HAP-1 (cell line): ENCODE measurements around the gene PTTG1IP2.

Source experiments
- DNase-seq, 2 experiments: peaks; one replicate each; pipeline ENCODE4 v3.0.0-alpha.2; 2016 to 2020; ENCODE audit warnings: low spot score in 2 of 2
- H3K27me3 ChIP-seq: fragments of 250-450 bp; sonication (Bioruptor Pico); 2 replicates; pipeline ENCODE4 v1.5.1; 2020; ENCODE audit warnings: low read depth, mild to moderate bottlenecking, moderate library complexity
- H3K36me3 ChIP-seq: fragments of 250-450 bp; sonication (Bioruptor Pico); replicated peaks from 2 replicates; pipeline ENCODE4 v1.5.1; 2020; ENCODE audit warnings: mild to moderate bottlenecking
- H3K4me1 ChIP-seq: fragments of 250-450 bp; sonication (Bioruptor Pico); 2 replicates; pipeline ENCODE4 v1.5.1; 2020; ENCODE audit warnings: mild to moderate bottlenecking
- H3K4me3 ChIP-seq: fragments of 250-450 bp; sonication (Bioruptor Pico); 2 replicates; pipeline ENCODE4 v1.5.1; 2020; ENCODE audit warnings: mild to moderate bottlenecking, moderate library complexity
- H3K9me3 ChIP-seq: fragments of 250-450 bp; sonication (Bioruptor Pico); 2 replicates; pipeline ENCODE4 v1.5.1; 2020; ENCODE audit warnings: mild to moderate bottlenecking, moderate library complexity
- in situ Hi-C: fragments of 300-500 bp; cut with MboI; formaldehyde crosslinking; loops from 3 replicates; pipeline ENCODE4 v1.14.3; 2020; ENCODE audit warnings: low sequenced_read_pairs, inconsistent platforms, mixed read lengths

PTTG1IP2 gene

DNA sequence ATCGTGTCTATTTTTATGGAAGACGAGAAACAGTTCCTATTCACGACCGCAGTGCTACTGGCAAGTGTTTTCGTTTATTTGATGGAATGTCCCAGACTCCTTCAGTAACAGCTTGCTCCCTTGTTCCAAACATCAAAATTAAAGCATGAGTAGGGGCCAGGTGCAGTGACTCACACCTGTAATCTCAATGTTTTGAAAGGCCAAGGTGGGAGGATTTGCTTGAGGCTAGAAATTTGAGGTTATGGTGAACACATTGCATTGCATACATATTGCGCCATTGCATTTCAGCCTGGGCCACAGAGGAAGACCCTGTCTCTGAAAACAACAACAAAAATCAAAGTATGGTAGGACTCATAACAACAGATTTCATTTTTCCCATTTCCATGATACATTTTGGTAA, 22.8 kb downstream of the PTTG1IP2 start:
- DNase-seq, result no peak
- no peak overlapping the region for H3K4me3 ChIP-seq
- H3K4me1 ChIP-seq, result no peaks in the 10 kb centered on the region
- H3K36me3 ChIP-seq, result no peaks in the 10 kb centered on the region
- no peaks in the 10 kb centered on the region for H3K9me3 ChIP-seq
- H3K27me3 ChIP-seq, result no peaks in the 10 kb centered on the region
- in situ Hi-C loops, result no loop called here

DNA sequence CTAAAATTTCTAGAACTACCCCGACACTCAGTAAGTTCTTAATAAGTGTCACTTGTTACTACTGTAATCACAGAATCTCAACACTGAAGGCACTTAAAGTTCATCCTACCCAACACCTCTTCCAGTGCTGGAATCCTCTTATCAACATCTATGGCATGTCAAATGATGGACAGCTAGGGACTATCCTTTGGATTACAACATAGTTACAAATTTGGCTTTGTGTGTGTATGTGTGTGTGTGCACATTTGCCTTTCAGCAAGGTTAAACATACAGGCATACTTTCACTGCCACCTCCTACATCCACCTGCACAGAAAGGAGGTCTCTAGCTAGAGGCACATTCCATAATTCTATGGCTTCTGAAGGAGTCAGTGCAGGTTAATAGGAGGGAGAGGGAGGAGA, 25.8 kb downstream of the PTTG1IP2 start:
- no peaks in the 10 kb centered on the region for H3K36me3 ChIP-seq
- DNase-seq, result no peak
- in situ Hi-C loops, result no loop called here
- no peak overlapping the region for H3K4me3 ChIP-seq
- H3K27me3 ChIP-seq, result no peaks in the 10 kb centered on the region
- H3K4me1 ChIP-seq, result no peaks in the 10 kb centered on the region
- H3K9me3 ChIP-seq, result no peaks in the 10 kb centered on the region

DNA sequence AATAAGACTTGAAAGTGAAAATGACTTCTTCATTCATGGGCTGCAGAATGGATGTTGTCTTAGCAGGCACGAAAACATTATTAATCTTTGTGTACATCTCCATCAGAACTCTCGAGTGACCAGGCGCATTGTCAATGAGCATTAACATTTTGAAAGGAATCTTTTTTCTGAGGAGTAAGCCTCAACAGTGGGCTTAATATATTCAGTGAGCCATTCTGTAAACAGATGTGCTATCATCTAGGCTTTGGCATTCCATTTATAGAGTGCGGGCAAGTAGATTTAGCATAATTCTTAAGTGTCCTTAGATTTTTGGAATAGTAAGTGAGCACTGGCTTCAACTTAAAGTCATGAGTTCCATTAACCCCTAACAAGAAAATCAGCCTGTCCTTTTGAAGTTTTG, 33.1 kb downstream of the PTTG1IP2 start:
- H3K4me1 ChIP-seq, result peaks cover 8% of the 10 kb centered on the region
- in situ Hi-C loops, result no loop called here
- DNase-seq, result peak; percentile 11 to 50

DNA sequence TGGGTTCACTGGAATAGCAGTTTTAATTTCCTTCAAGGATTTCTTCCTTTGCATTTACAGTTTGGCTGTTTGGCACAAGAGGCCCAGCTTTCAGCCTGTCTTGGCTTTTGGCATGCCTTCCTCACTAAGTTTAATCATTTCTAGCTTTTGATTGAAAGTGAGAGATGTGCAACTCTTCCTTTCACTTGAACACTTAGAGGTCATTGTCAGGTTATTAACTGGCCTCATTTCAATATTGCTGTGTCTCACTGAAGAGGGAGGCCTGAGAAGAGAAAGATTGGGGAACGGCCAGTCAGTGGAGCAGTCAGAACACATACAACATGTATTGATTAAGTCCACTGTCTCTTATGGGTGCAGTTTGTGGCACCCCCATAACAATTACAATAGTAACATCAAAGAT, 33.9 kb downstream of the PTTG1IP2 start:
- Histone ChIP-seq H3K9me3 (no peaks in the 10 kb centered on the region), H3K27me3 (peaks cover 3% of the 10 kb centered on the region; the same call in 1 of the 2 replicates), H3K4me1 (peaks cover 8% of the 10 kb centered on the region), H3K36me3 (no peaks in the 10 kb centered on the region), H3K4me3 (no peak overlapping the region)
- DNase-seq, result no peak
- in situ Hi-C loops, result no loop called here

More for the DNA sequence above, 33.1 kb downstream of the PTTG1IP2 start:
- Histone ChIP-seq H3K27me3 (0 out of 2 replicates have a peak, but pooled peaks cover 3% of the 10 kb centered on the region), H3K9me3 (no peaks in the 10 kb centered on the region), H3K36me3 (no peaks in the 10 kb centered on the region), H3K4me3 (no peak overlapping the region)

DNA sequence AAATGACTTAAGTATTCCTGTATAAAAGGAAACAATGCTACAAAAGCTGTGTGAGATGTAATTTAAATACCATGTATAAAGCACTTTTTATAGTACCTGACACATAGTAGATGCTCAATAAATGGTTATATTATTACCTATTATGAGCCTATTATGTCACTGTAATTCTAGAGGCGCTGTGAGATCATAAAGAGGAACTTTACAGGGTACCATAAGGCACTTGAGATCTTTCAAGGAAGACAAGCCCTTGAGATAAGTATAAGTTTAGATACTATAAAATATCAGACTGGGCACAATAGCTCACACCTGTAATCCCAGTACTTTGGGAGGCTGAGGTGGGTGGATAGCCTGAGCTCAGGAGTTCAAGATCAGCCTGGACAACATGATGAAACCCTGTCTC, 38.3 kb downstream of the PTTG1IP2 start:
- in situ Hi-C loops, result no loop called here
- Histone ChIP-seq H3K4me3 (no peak overlapping the region), H3K9me3 (no peaks in the 10 kb centered on the region), H3K27me3 (peaks cover 7% of the 10 kb centered on the region; the same call in 1 of the 2 replicates), H3K4me1 (peaks cover 2% of the 10 kb centered on the region), H3K36me3 (no peaks in the 10 kb centered on the region)
- DNase-seq, result no peak

DNA sequence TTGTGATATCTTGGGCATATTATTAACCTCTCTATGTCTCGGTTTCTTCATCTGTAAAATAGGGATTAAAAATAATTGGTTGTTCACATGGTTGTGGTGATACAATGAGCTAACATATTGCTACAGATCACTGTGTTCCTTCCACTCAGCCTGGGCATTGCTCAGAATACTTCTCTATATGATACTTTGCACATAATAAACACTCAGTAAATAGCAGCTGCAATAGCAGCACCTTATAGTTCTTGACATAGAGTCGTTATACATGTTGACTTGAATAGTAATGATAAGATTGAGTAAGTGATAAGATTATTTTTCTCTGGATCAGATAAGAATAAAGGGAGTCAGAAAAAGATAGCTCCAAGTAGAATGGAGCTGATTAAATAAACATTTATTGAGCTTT, 42.3 kb downstream of the PTTG1IP2 start:
- in situ Hi-C loops, result no loop called here
- H3K9me3 ChIP-seq, result no peaks in the 10 kb centered on the region
- H3K27me3 ChIP-seq, result peaks cover 6% of the 10 kb centered on the region; the same call in 1 of the 2 replicates
- no peaks in the 10 kb centered on the region for H3K36me3 ChIP-seq
- no peaks in the 10 kb centered on the region for H3K4me1 ChIP-seq
- H3K4me3 ChIP-seq, result no peak overlapping the region
- no peak for DNase-seq

DNA sequence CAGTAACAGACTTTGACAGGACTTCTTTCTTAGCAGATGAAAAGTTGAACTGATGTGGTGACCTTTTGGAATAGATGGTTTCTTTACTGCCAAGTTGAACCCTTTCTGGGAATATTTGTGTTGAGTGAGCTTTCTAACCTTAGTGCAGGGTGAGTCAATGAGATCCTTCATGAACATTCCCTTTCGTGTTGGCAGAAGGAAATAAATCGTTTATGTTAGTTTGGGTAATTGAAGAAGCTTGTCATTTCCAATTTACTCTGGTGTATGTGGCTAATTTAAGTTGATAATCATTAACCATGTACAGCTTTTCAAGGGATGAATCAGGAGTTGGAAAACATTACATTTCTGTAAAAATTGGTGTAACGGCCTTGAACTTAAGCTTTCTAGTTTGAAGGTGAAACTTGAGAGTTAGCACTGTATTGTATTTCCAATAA, 43.4 kb downstream of the PTTG1IP2 start:
- in situ Hi-C loops, result no loop called here
- peaks cover 4% of the 10 kb centered on the region; the same call in 1 of the 2 replicates for H3K27me3 ChIP-seq
- no peak overlapping the region for H3K4me3 ChIP-seq
- H3K36me3 ChIP-seq, result no peaks in the 10 kb centered on the region
- DNase-seq, result no peak
- H3K9me3 ChIP-seq, result no peaks in the 10 kb centered on the region
- H3K4me1 ChIP-seq, result no peaks in the 10 kb centered on the region

DNA sequence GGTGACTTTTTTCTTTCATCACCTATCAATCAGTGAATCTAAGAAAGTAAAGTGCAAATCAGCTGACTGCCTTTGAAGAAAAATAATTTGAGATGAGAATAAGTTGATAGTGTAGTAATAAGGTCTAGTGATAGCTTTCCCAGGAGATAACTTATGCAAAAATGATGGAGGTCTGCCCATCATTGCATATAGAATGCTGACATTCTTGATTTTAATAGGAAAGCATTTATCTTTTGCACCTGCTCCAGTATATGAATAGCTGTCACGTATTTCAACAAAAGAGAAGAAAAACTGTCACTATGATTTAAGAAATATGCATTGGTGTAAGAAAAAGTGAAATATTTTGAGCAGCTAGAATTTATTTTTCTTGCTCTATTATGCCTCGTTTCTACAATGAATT, 46.8 kb downstream of the PTTG1IP2 start:
- in situ Hi-C loops, result no loop called here
- Histone ChIP-seq H3K4me3 (no peak overlapping the region), H3K27me3 (no peaks in the 10 kb centered on the region), H3K4me1 (no peaks in the 10 kb centered on the region), H3K9me3 (no peaks in the 10 kb centered on the region), H3K36me3 (no peaks in the 10 kb centered on the region)
- no peak for DNase-seq

DNA sequence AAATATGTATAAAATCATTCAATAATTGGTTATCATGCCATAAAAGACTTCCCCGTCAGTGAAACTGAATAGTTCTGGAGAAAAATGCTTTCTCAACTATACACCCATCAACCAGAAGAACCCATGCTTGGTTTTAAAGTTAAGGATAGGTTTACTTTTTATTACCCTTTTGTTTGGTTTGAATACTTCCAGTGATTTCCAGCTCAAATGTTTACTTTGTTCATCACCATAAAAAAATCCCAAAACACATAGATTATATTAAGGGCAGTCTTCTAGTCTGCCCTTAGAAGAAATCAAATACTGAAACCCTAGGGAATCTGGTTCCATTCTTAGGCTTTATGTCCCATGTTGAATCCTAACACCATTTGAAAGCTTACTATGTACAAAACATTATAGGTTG, 49.2 kb downstream of the PTTG1IP2 start:
- no peaks in the 10 kb centered on the region for H3K9me3 ChIP-seq
- no peaks in the 10 kb centered on the region for H3K27me3 ChIP-seq
- in situ Hi-C loops, result no loop called here
- H3K4me3 ChIP-seq, result no peak overlapping the region
- H3K4me1 ChIP-seq, result no peaks in the 10 kb centered on the region
- H3K36me3 ChIP-seq, result no peaks in the 10 kb centered on the region
- no peak for DNase-seq

DNA sequence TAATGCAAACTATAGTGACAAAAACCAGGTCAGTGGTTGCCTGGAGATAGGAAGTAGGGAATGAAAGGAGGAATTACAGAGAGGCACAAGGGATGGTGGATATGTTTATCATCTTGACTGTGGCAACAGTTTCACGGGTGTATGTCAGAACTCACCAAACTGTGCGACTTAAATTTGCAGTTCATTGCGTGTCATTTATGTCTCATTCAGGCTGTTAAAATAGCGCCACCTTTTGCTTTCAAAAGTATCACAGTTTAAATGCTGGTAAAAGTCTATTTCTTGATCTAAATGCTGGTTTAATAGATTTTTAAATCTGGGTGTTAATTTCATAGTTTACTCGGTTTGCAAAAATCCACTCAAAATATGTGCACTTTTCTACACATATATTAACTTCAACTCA, 51.0 kb downstream of the PTTG1IP2 start:
- in situ Hi-C loops, result no loop called here
- Histone ChIP-seq H3K4me3 (no peak overlapping the region), H3K9me3 (no peaks in the 10 kb centered on the region), H3K27me3 (no peaks in the 10 kb centered on the region), H3K4me1 (no peaks in the 10 kb centered on the region), H3K36me3 (no peaks in the 10 kb centered on the region)
- DNase-seq, result no peak

DNA sequence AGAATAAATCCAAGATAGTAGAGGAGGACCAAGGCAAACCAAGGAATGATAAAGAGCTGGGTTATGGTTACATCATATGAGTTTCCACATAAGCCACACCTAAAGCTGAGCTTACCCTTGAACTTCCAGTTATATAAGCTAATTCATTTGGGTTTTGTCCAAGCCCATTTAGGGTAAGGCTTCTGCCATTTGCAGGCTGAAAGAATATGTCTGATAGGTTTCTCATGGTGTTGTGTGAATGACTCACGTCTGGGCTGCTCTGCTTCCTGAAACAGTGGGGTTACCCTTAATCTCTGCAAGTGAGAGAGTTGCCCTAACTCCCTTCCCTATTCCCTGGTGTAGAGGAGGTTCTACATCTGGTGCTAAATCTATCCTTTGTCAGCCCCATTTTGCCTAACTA, 60.8 kb downstream of the PTTG1IP2 start:
- no peaks in the 10 kb centered on the region for H3K4me1 ChIP-seq
- DNase-seq, result no peak
- no peaks in the 10 kb centered on the region; the same call in 1 of the 2 replicates for H3K27me3 ChIP-seq
- in situ Hi-C loops, result no loop called here
- no peaks in the 10 kb centered on the region for H3K9me3 ChIP-seq
- H3K36me3 ChIP-seq, result no peaks in the 10 kb centered on the region
- no peak overlapping the region for H3K4me3 ChIP-seq

DNA sequence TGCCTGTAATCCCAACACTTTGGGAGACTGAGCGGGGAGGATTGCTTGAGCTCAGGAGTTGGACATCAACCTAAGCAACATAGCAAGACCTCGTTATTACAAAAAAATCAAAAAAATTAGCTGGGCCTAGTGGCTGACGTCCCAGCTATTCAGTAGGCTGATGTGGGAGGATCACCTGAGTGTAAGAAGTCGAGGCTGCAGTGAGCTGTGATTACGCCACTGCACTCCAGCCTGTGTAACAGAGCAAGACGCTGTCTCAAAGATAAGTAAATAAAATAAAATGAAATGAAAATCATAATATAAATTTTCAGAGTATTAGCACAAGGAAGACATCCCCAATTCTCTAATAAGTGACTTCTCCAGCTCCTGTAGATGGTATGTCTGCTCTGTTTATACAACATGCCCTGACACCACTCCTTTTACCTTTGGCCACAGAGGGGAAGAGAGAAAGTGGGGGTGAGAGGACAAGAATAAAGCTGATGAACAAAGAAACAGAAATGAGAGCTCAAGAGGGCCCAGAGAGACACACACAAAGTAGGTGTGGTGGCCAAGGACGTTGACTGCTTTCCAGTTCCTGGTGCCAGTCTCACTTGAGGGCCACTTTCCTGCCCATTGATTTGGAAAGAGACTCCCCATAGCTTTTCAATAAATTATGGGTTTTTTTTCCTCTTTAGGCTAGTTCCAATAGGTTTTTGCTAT, 62.9 kb downstream of the PTTG1IP2 start:
- DNase-seq, result no peak
- Histone ChIP-seq H3K27me3 (no peaks in the 10 kb centered on the region; the same call in 1 of the 2 replicates), H3K4me1 (no peaks in the 10 kb centered on the region), H3K36me3 (no peaks in the 10 kb centered on the region), H3K9me3 (no peaks in the 10 kb centered on the region), H3K4me3 (no peak overlapping the region)
- in situ Hi-C loops, result no loop called here

DNA sequence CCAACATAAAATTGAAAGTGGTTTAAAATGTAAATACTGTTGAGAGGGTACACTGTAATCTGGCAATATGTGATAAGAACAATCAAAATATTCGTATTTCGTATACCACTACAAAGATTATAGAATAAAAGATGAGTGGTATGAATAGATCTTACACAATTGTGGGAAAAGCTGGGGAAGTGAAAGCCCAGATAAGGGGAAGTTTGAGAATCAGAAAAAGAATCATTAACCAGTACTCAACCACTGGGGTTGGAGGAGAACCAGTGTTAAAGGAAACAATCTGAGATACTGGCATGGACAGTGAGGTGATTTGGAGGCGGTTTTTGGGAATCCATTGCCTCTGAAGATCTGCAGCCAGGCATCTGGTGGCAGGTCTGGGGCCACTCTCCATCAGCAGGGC, 67.0 kb downstream of the PTTG1IP2 start:
- H3K4me3 ChIP-seq, result no peak overlapping the region
- H3K36me3 ChIP-seq, result no peaks in the 10 kb centered on the region
- DNase-seq, result no peak
- in situ Hi-C loops, result no loop called here
- no peaks in the 10 kb centered on the region for H3K9me3 ChIP-seq
- no peaks in the 10 kb centered on the region for H3K4me1 ChIP-seq
- peaks cover 8% of the 10 kb centered on the region for H3K27me3 ChIP-seq

DNA sequence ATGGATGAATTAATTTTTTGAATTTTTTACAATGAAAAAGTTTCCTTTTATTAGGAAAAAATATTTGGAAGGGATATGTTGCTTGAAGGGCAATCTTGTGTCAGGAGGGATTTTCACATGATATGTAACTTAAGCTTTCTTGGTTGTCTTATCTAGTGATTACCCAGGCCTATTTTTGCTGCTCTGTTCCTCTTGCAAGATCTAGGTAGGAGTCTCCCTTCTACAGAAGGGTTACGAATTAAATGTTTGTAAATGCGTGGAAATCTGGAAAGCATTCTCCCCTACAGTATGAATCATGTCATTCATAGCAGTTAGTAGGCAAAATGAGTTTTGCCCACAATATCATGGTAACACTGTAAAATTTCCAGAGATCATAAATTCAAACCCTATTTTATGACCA, 69.0 kb downstream of the PTTG1IP2 start:
- no peak overlapping the region for H3K4me3 ChIP-seq
- no peaks in the 10 kb centered on the region for H3K36me3 ChIP-seq
- H3K27me3 ChIP-seq, result peaks cover 8% of the 10 kb centered on the region
- H3K9me3 ChIP-seq, result no peaks in the 10 kb centered on the region
- no peaks in the 10 kb centered on the region for H3K4me1 ChIP-seq
- in situ Hi-C loops, result no loop called here
- no peak for DNase-seq

DNA sequence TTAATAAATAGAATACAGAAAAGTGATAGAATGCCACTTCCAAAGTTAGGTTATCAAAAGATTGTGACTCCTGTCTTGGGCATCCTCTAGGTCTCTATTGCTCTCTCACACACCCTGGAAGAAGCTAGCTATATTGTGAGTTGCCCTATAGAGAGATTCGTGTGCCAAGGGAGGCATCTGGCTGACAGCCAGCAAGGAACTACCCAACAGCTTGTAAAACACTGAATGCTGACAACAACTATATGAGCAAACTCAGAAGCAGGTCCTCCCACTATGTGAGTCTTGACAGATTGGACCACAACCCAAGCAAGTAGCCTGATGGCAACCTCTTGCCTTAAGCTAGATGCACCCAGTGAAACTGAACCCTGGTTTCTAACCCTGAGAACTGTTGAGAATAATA, 71.0 kb downstream of the PTTG1IP2 start:
- H3K4me3 ChIP-seq, result no peak overlapping the region
- no peaks in the 10 kb centered on the region for H3K9me3 ChIP-seq
- H3K4me1 ChIP-seq, result no peaks in the 10 kb centered on the region
- H3K36me3 ChIP-seq, result no peaks in the 10 kb centered on the region
- in situ Hi-C loops, result no loop called here
- no peak for DNase-seq
- peaks cover 8% of the 10 kb centered on the region for H3K27me3 ChIP-seq
